H1 (cell line): ENCODE data around the gene AFAP1L2. TPM values are rescaled to one million over a fixed set of nuclear protein-coding genes. Genes with fewer than 3 reads are reported as not detected.

Source experiments
- BACH1 ChIP-seq: IDR thresholded peaks from 2 replicates; pipeline ENCODE4 v1.6.1; 2012; ENCODE audit warnings: low read length, improper control_type of control experiment
- BRCA1 ChIP-seq: IDR thresholded peaks from 2 replicates; pipeline ENCODE4 v1.6.1; 2012; ENCODE audit warnings: low read depth, low read length, improper control_type of control experiment
- CHD1 ChIP-seq: IDR thresholded peaks from 2 replicates; pipeline ENCODE4 v1.6.1; 2012; ENCODE audit warnings: low read depth, low read length, improper control_type of control experiment
- RFX5 ChIP-seq: IDR thresholded peaks from 2 replicates; pipeline ENCODE4 v1.6.1; 2011; ENCODE audit warnings: low read depth, low read length, improper control_type of control experiment, borderline replicate concordance
- RNF2 ChIP-seq: fragments of 200-900, 300-1000 bp; sonication (generic); IDR thresholded peaks from 2 replicates; pipeline ENCODE4 v1.7.1; 2016; ENCODE audit warnings: borderline replicate concordance, low read depth, mild to moderate bottlenecking, antibody characterized with exemption, low read length; ENCODE audit not compliant: poor library complexity, severe bottlenecking; ENCODE audit errors: missing control alignments
- SP1 ChIP-seq: IDR thresholded peaks from 2 replicates; pipeline ENCODE4 v1.6.1; 2011; ENCODE audit warnings: low read depth, low read length
- polyA plus RNA-seq, 7 experiments: library from polyadenylated mRNA; depleted of rRNA in 3 of 7; stranded (reverse) in 5 of 7; unstranded in 2 of 7; fragments of >200 nt in 5 of 7; fragments of 200-250 nt in 2 of 7; gene quantifications; 1 replicate in 5 of 7; 2 replicates in 1 of 7; 4 replicates in 1 of 7; pipeline versions ENCODE4 v1.2.1 to v1.2.3, GENCODE V29; 2011 to 2013; ENCODE audit warnings: missing spikeins in 2 of 7, mixed read lengths in 2 of 7
- total RNA-seq: library from RNA; stranded (reverse); fragmentation: NEBNext Ultra II Directional; extraction: Animal tissue kit (Norgen Biotek cat#: 25700); gene quantifications from 2 replicates; pipeline ENCODE4 v1.2.1, GENCODE V29; 2021
- TF ChIP-seq, protein P1 (sequence below): fragments of 300-600 bp; sonication (generic); IDR thresholded peaks from 2 replicates; pipeline ENCODE4 v1.7.1; 2012; ENCODE audit warnings: low read length, moderate library complexity, mild to moderate bottlenecking, inconsistent platforms; ENCODE audit not compliant: insufficient replicate concordance

AFAP1L2 gene
- total and polyA plus RNA-seq, 2 of the 8 experiments (the other 6 are each of a cell fraction or from before 2014, with no cell fraction given): 3.9 to 6.4 TPM

DNA sequence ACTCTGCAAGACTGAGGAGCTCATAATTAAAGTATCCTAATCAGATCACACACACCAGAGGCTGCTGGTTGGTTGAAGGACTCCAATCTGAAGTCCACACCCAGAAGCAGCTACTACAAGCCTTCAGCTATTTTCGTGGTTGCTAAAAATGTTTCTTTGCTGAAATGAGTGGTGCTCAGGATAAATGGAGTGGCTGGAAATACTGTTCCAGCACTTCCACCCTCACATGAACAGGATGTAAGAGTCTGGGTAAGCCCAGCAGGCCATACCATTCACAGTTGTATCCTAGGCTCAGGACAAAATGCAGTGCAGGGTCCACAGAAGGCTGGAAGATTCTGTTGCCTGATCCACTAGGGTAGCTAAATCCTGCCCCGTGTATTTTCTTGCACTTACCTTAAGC, 34.1 kb downstream of the AFAP1L2 start (continued):
- TF ChIP-seq, protein P1, sequence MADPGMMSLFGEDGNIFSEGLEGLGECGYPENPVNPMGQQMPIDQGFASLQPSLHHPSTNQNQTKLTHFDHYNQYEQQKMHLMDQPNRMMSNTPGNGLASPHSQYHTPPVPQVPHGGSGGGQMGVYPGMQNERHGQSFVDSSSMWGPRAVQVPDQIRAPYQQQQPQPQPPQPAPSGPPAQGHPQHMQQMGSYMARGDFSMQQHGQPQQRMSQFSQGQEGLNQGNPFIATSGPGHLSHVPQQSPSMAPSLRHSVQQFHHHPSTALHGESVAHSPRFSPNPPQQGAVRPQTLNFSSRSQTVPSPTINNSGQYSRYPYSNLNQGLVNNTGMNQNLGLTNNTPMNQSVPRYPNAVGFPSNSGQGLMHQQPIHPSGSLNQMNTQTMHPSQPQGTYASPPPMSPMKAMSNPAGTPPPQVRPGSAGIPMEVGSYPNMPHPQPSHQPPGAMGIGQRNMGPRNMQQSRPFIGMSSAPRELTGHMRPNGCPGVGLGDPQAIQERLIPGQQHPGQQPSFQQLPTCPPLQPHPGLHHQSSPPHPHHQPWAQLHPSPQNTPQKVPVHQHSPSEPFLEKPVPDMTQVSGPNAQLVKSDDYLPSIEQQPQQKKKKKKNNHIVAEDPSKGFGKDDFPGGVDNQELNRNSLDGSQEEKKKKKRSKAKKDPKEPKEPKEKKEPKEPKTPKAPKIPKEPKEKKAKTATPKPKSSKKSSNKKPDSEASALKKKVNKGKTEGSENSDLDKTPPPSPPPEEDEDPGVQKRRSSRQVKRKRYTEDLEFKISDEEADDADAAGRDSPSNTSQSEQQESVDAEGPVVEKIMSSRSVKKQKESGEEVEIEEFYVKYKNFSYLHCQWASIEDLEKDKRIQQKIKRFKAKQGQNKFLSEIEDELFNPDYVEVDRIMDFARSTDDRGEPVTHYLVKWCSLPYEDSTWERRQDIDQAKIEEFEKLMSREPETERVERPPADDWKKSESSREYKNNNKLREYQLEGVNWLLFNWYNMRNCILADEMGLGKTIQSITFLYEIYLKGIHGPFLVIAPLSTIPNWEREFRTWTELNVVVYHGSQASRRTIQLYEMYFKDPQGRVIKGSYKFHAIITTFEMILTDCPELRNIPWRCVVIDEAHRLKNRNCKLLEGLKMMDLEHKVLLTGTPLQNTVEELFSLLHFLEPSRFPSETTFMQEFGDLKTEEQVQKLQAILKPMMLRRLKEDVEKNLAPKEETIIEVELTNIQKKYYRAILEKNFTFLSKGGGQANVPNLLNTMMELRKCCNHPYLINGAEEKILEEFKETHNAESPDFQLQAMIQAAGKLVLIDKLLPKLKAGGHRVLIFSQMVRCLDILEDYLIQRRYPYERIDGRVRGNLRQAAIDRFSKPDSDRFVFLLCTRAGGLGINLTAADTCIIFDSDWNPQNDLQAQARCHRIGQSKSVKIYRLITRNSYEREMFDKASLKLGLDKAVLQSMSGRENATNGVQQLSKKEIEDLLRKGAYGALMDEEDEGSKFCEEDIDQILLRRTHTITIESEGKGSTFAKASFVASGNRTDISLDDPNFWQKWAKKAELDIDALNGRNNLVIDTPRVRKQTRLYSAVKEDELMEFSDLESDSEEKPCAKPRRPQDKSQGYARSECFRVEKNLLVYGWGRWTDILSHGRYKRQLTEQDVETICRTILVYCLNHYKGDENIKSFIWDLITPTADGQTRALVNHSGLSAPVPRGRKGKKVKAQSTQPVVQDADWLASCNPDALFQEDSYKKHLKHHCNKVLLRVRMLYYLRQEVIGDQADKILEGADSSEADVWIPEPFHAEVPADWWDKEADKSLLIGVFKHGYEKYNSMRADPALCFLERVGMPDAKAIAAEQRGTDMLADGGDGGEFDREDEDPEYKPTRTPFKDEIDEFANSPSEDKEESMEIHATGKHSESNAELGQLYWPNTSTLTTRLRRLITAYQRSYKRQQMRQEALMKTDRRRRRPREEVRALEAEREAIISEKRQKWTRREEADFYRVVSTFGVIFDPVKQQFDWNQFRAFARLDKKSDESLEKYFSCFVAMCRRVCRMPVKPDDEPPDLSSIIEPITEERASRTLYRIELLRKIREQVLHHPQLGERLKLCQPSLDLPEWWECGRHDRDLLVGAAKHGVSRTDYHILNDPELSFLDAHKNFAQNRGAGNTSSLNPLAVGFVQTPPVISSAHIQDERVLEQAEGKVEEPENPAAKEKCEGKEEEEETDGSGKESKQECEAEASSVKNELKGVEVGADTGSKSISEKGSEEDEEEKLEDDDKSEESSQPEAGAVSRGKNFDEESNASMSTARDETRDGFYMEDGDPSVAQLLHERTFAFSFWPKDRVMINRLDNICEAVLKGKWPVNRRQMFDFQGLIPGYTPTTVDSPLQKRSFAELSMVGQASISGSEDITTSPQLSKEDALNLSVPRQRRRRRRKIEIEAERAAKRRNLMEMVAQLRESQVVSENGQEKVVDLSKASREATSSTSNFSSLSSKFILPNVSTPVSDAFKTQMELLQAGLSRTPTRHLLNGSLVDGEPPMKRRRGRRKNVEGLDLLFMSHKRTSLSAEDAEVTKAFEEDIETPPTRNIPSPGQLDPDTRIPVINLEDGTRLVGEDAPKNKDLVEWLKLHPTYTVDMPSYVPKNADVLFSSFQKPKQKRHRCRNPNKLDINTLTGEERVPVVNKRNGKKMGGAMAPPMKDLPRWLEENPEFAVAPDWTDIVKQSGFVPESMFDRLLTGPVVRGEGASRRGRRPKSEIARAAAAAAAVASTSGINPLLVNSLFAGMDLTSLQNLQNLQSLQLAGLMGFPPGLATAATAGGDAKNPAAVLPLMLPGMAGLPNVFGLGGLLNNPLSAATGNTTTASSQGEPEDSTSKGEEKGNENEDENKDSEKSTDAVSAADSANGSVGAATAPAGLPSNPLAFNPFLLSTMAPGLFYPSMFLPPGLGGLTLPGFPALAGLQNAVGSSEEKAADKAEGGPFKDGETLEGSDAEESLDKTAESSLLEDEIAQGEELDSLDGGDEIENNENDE: no peak
- TF ChIP-seq SP1: no peak
- no peak for TF ChIP-seq RNF2
- no peak for TF ChIP-seq BACH1
- TF ChIP-seq BRCA1: no peak
- TF ChIP-seq CHD1: no peak
- no peak for TF ChIP-seq RFX5
